DMS153 (cell line): ENCODE data around the gene DCP1A.
"Not testable (repeated sequence)": the region's sequence is repeated elsewhere in the genome, so short reads cannot be mapped to it uniquely, and the experiment has no call there.

ENCODE experiments used
- DNase-seq: peaks from one replicate; lab custom pipeline; 2025; lab: John Stamatoyannopoulos, UW

Gene DCP1A

DNA sequence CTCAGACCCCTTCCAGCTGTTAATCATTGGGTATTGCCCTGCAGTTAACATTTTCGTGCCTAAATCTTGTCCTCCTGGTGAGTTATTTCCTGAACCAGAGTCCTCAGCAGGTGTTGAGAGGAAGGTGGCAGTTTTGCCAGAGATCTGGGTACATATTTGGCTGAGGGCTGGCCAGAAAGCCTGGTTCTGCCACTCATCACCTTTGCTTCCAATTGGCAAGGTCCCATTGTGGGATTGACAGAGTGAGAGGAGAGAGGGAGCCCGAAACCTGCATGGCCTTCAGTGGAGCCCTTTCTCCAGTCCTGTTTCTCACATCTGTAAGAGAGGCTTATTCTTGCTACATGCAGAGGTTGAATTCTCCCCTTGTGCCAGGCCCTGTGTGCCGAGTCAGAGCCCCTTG is 82.6 kb downstream of the DCP1A start:
- no peak for DNase-seq

GRCh38 chr3:53263907-53264306 is 83.4 kb downstream of the DCP1A start:
- DNase-seq = no peak

DNA sequence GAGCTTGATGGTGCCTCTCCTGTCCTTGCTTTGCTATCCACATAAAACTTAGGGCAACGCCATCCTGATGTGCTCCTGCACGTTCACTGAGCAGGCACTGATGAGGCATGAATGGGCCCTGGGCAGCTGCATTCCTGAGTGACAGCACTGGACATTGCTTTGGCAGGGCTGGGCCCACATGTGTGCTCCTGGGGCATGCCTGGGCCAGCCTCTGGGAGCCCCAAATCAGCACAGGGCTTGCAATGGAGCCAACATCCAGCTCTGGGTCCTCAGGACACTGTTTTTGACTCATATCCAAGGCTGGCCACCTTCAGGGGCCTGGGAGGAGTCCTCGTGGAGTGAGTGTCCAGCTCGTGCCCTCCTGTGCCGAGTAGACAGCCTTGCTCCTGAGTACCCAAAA is 85.6 kb downstream of the DCP1A start:
- no peak for DNase-seq

- no peak for DNase-seq
Measured at GRCh38 chr3:53260286-53260785, 87.0 kb downstream of the DCP1A start.

GRCh38 chr3:53259427-53260259 is 87.7 kb downstream of the DCP1A start:
- DNase-seq = no peak

- no peak for DNase-seq
Measured at GRCh38 chr3:53258600-53259426, 88.5 kb downstream of the DCP1A start.

DNA sequence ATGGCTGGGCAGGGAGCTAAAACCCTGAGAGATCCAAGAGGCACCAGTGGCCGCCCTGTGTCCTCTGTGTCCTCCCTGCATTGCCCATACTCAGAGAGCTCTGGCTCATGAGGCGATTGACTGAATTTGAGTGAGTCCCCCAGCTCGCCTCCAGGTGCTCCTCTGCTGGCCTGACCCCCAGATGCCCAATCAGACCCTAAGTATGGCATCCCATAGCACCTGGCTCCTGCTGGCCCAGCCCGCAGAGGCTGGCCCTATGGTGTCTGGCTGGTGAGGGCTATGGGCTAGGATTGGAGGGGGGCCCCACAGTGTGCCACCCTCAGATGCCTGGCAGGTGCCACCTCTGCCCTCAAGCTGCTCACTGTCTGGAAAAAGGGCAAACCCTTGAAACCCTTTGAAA is 89.9 kb downstream of the DCP1A start:
- no peak for DNase-seq

DNA sequence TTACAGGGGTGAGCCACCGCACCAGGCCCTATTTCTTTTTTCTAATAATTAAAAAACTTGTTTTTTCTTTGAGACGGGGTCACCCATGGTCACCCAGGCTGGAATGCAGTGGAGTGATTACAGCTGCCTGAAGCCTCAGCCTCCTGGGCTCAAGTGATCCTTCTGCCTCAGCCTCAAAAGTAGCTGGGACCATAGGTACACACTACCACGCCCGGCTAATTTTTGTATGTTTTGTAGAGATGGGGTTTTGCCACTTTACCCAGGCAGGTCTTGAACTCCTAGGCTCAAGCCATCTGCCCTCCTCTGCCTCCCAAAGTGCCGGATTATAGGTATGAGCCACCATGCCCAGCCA is 90.7 kb downstream of the DCP1A start:
- no peak for DNase-seq

GRCh38 chr3:53255775-53256703 is 91.3 kb downstream of the DCP1A start, which contains the start of gene TKT:
Gene TKT, minus strand, starts transcription at chr3:53256022. Its CDS starts 80 bp downstream, at chr3:53255942.
- DNase-seq = peak; percentile 50

GRCh38 chr3:53255423-53255774 is 91.9 kb downstream of the DCP1A start:
- DNase-seq = no peak

- no peak for DNase-seq
Measured at GRCh38 chr3:53254509-53255422, 92.6 kb downstream of the DCP1A start.

GRCh38 chr3:53253707-53254508 is 93.4 kb downstream of the DCP1A start:
- DNase-seq = no peak

DNA sequence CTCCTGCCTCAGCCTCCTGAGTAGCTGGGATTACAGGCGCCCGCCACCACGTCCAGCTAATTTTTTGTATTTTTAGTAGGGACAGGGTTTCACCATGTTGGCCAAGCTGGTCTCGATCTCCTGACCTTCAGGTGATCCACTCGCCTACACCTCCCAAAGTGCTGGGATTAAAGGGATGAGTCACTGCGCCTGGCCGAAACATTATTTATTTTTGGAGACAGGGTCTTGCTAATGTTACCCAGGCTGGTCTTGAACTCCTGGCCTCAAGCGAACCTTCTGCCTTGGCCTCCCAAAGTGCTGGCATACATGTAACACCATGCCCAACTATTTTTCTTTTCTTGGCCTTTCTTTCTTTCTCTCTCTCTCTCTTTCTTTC is 94.4 kb downstream of the DCP1A start:
- DNase-seq = not testable (repeated sequence)

- no peak for DNase-seq
Measured at GRCh38 chr3:53252096-53252946, 95.0 kb downstream of the DCP1A start.

DNA sequence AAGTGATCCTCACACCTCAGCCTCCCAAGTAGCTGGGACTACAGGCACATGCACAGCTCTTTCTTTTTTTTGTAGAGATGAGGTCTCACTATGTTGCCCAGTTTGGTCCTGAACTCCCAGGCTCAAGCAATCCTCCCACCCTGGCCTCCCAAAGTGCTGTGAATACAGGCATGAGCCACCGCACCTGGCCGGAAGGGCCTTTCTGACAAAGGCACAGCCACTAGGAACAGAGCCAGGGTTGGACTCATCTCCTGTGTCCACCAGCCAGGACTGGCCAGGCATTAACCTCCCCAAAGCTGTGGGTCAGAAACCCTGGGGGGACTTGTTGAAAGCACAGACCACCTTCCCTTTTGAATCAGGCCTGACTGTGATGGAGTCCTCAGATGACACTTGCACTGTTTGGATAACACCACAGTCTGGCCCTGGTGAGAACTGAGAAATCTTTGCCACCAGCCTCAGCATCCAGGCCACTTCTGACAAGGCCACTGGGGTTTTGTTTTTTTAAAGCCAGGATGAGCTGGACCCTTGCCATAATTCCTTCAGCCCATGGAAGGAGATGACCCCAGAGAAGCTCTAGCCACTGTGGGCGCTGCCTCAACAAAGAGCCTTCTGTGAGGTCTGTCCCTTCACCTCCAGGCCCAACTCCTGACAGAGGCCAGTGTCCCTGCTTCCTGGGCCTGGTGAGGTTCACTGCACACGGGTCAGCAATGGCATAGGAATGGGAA is 96.3 kb downstream of the DCP1A start:
- no peak for DNase-seq

DNA sequence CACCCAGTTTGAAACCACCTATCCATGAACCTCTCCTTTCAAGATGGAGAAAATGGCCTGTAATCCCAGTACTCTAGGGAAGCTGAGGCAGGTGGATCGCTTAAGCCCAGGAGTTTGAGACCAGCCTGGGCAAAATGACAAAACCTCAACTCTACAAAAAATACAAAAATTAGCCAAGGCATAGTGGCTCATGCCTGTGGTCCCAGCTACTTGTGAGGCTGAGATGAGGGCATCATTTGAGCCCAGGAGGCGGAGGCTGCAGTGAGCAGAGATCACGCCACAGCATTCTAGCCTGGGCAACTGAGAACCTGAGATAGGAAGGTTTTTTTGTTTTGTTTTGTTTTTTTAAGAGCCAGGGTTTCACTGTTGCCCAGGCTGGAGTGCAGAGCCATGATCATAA is 96.9 kb downstream of the DCP1A start:
- DNase-seq = no peak

DNA sequence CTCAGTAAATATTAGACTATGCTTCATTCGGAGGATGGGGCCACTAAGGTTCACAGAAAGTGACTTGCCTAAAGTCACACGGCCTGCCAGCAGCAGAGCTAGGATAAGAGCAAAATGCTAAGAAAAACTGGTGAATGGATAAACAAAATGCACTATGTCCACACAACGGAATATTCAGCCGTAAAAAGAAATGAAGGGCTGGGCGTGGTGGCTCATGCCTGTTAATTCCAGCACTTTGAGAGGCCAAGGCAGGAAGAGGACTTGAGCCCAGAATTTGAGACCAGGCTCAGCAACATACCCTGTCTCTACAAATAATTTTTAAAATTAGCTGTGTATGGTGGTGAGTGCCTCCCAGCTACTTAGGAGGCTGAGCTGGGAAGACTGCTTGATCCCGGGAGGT is 99.2 kb downstream of the DCP1A start:
- DNase-seq = no peak

- no peak for DNase-seq
Measured at GRCh38 chr3:53247619-53248018, 99.7 kb downstream of the DCP1A start.

GRCh38 chr3:53244271-53244670 is 103.1 kb downstream of the DCP1A start:
- no peak for DNase-seq
